ENCODE results near the gene TAF4B. TPM values are rescaled to one million over a fixed set of nuclear protein-coding genes. Genes with fewer than 3 reads are reported as not detected.
"Not testable (repeated sequence)": the region's sequence is repeated elsewhere in the genome, so short reads cannot be mapped to it uniquely, and the experiment has no call there.

TAF4B gene
- total and polyA plus RNA-seq, 3 experiments from 2014 or later, result 4.3 to 19.5 (median 18.7) TPM

DNA sequence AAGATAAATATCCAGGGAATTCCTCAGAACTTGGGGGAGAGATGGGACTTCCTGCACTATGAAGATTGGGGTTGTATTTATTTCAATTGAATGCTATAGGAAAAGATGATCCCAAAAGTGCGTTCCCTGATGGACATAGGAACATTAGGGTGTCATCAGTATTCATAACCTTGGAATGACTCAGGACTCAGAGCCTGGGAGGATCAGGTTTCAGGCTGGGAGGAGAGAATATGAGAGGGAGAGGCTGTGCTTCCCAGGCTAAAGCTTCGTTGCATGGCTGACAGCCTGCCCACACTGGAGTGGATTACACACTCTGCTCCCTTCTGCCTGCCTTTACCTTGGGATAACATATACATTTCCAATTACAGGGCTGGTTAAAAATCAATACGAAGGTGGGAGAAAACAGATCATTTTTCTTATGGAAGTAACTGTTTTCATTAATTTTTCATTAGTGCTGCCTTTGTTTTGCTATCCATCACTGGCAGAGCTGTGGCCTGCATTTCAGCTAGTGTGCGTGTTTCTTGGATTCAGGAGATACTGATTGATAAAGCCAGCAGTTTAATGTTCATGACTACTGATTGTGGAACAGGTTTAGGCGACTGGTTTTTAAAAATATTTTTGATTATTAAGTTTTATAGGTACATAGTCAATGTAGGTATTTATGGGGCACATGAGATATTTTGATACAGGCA is 203.4 kb downstream of the TAF4B start:
- Histone ChIP-seq H3K9me3 (ENCODE audit: low read length) (no peaks in the 10 kb centered on the region), H3K36me3 (ENCODE audit: insufficient read depth, low read length) (no peaks in the 10 kb centered on the region), H3K4me1 (ENCODE audit: insufficient read depth, low read length) (no peaks in the 10 kb centered on the region), H3K4me3 (ENCODE audit: low read length) (no peak overlapping the region), H3K27me3 (ENCODE audit: insufficient read depth, low read length, poor library complexity, severe bottlenecking) (no peaks in the 10 kb centered on the region), H3K27ac (ENCODE audit: low read depth, low read length) (no peak overlapping the region)
- ChIA-PET POLR2A (no interaction called here), CTCF (no interaction called here)
- H3K27me3 Mint-ChIP-seq, result peaks cover 0 to 2% of the 10 kb centered on the region in 2 donors
- peaks cover 0 to 3% (median 2%) of the 10 kb centered on the region in 3 donors for H3K4me1 Mint-ChIP-seq
- peaks cover 0 to 1% (median 0%) of the 10 kb centered on the region in 3 donors for H3K36me3 Mint-ChIP-seq
- DNase-seq, result no peak
- H3K27ac Mint-ChIP-seq, result no peak overlapping the region
- H3K9me3 Mint-ChIP-seq, result peaks cover 0 to 2% (median 0%) of the 10 kb centered on the region in 5 donors
- no peak overlapping the region for H3K4me3 Mint-ChIP-seq

DNA sequence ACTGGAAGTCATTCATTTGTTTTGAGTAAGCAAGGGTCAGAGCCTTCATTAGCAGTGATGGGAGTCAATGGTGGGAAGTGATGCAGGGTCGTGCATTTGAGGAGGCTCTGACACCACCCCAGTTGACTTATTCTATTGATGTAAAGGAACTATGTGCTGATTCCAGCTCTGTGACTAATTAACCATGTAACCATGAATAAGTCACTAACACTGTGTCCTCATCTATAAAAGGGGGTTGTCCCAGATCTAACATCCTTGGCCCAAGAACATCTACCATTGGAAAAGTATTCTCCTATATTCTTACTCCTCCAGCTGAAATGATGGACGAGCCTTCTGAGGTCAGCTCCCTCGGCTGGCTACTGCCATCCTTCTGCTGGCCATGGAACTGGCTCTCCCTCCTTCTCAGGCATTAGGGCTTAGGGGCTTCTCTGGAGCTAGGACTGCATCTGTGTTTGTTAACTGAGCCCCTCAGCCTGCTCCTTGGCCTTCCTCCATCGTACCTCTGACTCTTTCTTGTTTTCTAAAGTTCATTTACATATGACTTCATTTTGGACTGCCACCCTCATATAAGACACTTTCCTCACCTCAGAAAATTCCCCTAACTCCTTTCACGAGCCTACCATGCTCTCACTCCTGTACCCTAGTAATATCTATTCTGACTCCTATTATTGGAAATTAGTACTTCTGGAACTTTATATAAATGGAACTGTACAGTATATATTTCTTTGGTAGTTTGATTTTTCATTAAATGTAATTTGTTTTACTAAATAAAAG is 206.6 kb downstream of the TAF4B start:
- ChIA-PET CTCF (no interaction called here), POLR2A (no interaction called here)
- Histone ChIP-seq H3K9me3 (ENCODE audit: low read length) (no peaks in the 10 kb centered on the region), H3K27ac (ENCODE audit: low read depth, low read length) (no peak overlapping the region), H3K36me3 (ENCODE audit: insufficient read depth, low read length) (no peaks in the 10 kb centered on the region), H3K4me3 (ENCODE audit: low read length) (no peak overlapping the region), H3K4me1 (ENCODE audit: insufficient read depth, low read length) (no peaks in the 10 kb centered on the region), H3K27me3 (ENCODE audit: insufficient read depth, low read length, poor library complexity, severe bottlenecking) (no peaks in the 10 kb centered on the region)
- peaks cover 0 to 2% (median 0%) of the 10 kb centered on the region in 5 donors for H3K9me3 Mint-ChIP-seq
- DNase-seq, result no peak
- no peaks in the 10 kb centered on the region for H3K4me1 Mint-ChIP-seq
- H3K36me3 Mint-ChIP-seq, result peaks cover 0 to 3% (median 0%) of the 10 kb centered on the region in 3 donors
- no peak overlapping the region for H3K4me3 Mint-ChIP-seq
- peaks cover 10 to 15% of the 10 kb centered on the region in 2 donors for H3K27me3 Mint-ChIP-seq
- no peak overlapping the region for H3K27ac Mint-ChIP-seq

DNA sequence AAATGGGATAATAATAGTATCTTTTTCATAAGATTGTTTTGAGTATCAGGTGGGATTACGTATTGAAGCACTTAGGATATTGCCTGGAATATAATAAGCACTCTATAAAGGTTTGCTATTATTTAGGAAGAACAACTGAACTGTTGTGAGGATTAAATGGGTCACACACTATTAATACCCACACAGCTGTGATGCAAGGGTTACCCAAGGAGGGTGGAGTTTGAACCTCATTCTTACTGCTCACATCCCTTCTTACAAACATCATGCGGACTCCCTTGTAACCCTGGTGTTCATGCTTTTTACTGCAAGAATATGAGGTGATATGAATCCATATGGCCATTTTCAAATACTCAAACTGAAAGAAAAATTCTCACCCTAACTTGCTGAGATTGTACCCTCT is 208.6 kb downstream of the TAF4B start:
- no peaks in the 10 kb centered on the region for H3K9me3 ChIP-seq (ENCODE audit: low read length)
- no peaks in the 10 kb centered on the region for H3K4me1 Mint-ChIP-seq
- H3K27ac Mint-ChIP-seq, result no peak overlapping the region
- POLR2A ChIA-PET, result no interaction called here
- DNase-seq, result no peak
- H3K4me3 ChIP-seq (ENCODE audit: low read length), result no peak overlapping the region
- CTCF ChIA-PET, result no interaction called here
- peaks cover 0 to 3% (median 0%) of the 10 kb centered on the region in 3 donors for H3K36me3 Mint-ChIP-seq
- peaks cover 10 to 28% of the 10 kb centered on the region in 2 donors for H3K27me3 Mint-ChIP-seq
- H3K27ac ChIP-seq (ENCODE audit: low read depth, low read length), result no peak overlapping the region
- H3K4me3 Mint-ChIP-seq, result no peak overlapping the region
- no peaks in the 10 kb centered on the region for H3K27me3 ChIP-seq (ENCODE audit: insufficient read depth, low read length, poor library complexity, severe bottlenecking)
- H3K9me3 Mint-ChIP-seq, result peaks cover 0 to 2% (median 0%) of the 10 kb centered on the region in 5 donors
- H3K36me3 ChIP-seq (ENCODE audit: insufficient read depth, low read length), result no peaks in the 10 kb centered on the region
- no peaks in the 10 kb centered on the region for H3K4me1 ChIP-seq (ENCODE audit: insufficient read depth, low read length)

DNA sequence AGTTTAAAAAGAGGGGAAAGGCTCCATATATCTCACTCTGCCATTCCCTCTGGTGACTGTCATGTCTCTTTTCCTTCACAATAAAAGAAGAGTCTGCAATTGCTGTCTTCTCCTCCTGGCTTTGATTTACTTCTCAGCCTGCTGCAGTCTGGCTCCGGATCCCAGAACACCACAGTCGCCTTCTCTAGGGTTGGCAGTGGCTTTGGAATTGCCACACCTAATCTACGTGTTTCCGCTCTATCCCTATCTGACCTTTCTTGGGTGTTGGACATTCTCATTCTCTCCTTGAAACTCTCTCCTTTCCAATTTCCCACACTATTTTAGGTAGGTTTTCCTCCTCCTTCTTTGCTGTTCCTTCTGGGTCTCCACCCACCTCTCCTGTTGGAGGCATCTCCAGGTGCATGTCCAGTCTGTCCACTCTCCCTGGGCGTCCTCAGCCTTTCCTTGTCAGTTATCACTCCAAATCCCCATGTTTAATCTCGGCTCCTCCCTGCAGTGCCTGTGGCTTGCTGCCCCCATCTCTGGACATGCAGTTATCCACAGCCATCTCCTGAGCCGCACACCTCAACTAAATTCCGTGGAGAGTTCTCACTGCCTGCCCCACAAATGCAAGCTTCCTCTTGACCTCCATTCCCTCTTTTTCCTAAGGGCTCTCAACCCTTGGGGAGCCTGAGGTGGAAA is 209.3 kb downstream of the TAF4B start:
- POLR2A ChIA-PET, result no interaction called here
- peaks cover 10 to 28% of the 10 kb centered on the region in 2 donors for H3K27me3 Mint-ChIP-seq

DNA sequence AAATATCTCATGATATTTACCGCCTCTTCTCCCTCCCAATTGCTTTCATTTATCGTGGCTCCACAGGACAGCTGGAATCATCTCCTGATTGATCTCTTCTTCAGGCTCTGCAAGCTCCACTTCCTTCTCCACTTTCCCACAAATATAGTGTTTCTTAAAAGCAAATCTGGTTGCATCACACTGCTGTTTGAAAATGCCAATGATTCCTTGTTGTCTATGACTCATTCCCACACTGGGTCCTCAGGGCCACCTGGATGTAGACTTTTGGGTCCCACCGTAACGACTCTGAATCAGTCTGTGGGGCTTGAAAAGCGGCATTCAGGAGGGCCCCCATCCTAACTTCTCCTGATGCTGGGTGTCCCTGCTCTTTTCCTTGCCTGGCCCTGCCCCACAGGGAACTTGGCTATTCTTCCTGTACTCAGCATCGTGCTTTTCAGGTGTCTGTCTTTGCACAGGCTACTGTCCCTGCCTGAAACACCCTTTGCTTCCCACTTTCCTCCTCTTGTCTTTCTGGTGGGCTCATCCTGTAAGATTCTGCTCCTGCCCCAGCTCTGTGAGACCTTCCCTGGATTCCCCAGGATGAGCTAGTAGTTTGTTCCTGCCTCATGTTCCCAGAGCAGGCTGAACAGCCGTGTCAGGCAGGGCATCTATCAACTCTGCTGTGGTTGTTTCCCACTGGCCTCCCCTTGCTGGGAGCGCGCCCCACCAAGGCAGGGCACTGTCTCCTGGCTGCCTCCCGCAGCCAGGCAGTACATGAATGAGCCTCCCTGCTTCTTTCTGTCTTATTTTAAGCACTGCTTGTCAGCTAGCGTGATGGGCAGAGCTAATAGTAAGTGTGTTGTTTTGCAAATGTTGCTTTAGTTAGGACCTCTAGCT is 210.2 kb downstream of the TAF4B start:
- DNase-seq, result no peak
- Histone ChIP-seq H3K9me3 (ENCODE audit: low read length) (no peaks in the 10 kb centered on the region), H3K4me1 (ENCODE audit: insufficient read depth, low read length) (no peaks in the 10 kb centered on the region), H3K27ac (ENCODE audit: low read depth, low read length) (no peak overlapping the region), H3K4me3 (ENCODE audit: low read length) (no peak overlapping the region), H3K27me3 (ENCODE audit: insufficient read depth, low read length, poor library complexity, severe bottlenecking) (no peaks in the 10 kb centered on the region), H3K36me3 (ENCODE audit: insufficient read depth, low read length) (no peaks in the 10 kb centered on the region)
- Mint-ChIP-seq H3K27ac (no peak overlapping the region), H3K27me3 (peaks cover 10 to 28% of the 10 kb centered on the region in 2 donors), H3K4me1 (no peaks in the 10 kb centered on the region), H3K4me3 (no peak overlapping the region), H3K36me3 (peaks cover 0 to 3% (median 0%) of the 10 kb centered on the region in 3 donors), H3K9me3 (peaks cover 0 to 2% (median 0%) of the 10 kb centered on the region in 5 donors)
- POLR2A ChIA-PET, result no interaction called here
- CTCF ChIA-PET, result no interaction called here

More for the DNA sequence above, 209.3 kb downstream of the TAF4B start:
- no peaks in the 10 kb centered on the region for H3K4me1 ChIP-seq (ENCODE audit: insufficient read depth, low read length)
- Mint-ChIP-seq H3K27ac (no peak overlapping the region), H3K4me1 (no peaks in the 10 kb centered on the region), H3K36me3 (peaks cover 0 to 3% (median 0%) of the 10 kb centered on the region in 3 donors), H3K9me3 (peaks cover 0 to 2% (median 0%) of the 10 kb centered on the region in 5 donors), H3K4me3 (no peak overlapping the region)
- H3K27ac ChIP-seq (ENCODE audit: low read depth, low read length), result no peak overlapping the region
- no peaks in the 10 kb centered on the region for H3K36me3 ChIP-seq (ENCODE audit: insufficient read depth, low read length)
- H3K27me3 ChIP-seq (ENCODE audit: insufficient read depth, low read length, poor library complexity, severe bottlenecking), result no peaks in the 10 kb centered on the region
- H3K9me3 ChIP-seq (ENCODE audit: low read length), result no peaks in the 10 kb centered on the region
- no peak overlapping the region for H3K4me3 ChIP-seq (ENCODE audit: low read length)
- CTCF ChIA-PET, result no interaction called here
- no peak for DNase-seq

DNA sequence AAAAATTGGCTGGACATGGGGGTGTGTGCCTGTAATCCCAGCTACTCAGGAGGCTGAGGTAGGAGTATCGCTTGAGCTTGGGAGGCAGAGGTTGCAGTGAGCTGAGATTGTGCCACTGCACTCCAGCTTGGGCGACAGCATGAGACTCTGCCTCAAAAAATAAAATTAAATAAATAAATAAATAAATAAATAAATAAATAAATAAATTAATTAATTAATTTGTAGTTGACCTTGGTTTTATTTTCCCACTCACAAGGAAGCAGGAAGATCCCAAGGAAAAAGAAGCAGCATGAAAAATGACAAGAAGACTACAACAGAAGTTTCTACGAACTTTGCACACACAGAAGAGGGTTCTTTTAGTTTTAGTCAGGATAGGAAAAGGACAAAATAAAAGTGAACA is 211.4 kb downstream of the TAF4B start:
- H3K27ac Mint-ChIP-seq; H3K27me3 ChIP-seq (ENCODE audit: insufficient read depth, low read length, poor library complexity, severe bottlenecking); DNase-seq; H3K4me3 ChIP-seq (ENCODE audit: low read length); H3K36me3 Mint-ChIP-seq; POLR2A ChIA-PET; CTCF ChIA-PET; H3K4me1 ChIP-seq (ENCODE audit: insufficient read depth, low read length); H3K9me3 Mint-ChIP-seq; H3K36me3 ChIP-seq (ENCODE audit: insufficient read depth, low read length); H3K4me1 Mint-ChIP-seq; H3K4me3 Mint-ChIP-seq; H3K27ac ChIP-seq (ENCODE audit: low read depth, low read length); H3K9me3 ChIP-seq (ENCODE audit: low read length): not testable (repeated sequence)
- H3K27me3 Mint-ChIP-seq, result peaks cover 10 to 28% of the 10 kb centered on the region in 2 donors

DNA sequence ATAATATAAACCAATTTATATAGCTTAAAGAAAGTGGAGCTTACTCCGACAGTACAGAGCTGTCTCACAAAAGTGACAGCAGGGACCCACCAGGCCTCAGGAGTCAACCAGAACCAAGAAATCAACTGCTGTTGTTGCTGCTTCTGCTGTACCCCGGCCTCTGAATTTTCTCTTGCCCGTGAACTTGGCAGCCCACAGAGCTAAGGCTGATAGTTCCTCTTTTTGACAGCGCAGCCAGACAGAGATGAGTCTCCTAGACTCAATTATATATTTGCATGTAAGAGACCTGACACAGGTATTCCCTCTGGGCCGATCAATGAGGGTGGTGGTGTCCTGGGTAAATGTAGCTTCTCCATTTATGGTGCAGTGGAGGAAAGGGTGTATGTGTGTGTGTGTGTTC is 212.7 kb downstream of the TAF4B start:
- H3K36me3 Mint-ChIP-seq, result peaks cover 0 to 3% (median 0%) of the 10 kb centered on the region in 3 donors
- no peak overlapping the region for H3K27ac Mint-ChIP-seq
- no peak overlapping the region for H3K4me3 Mint-ChIP-seq

More for the DNA sequence above, 212.7 kb downstream of the TAF4B start:
- Histone ChIP-seq H3K9me3 (ENCODE audit: low read length) (no peaks in the 10 kb centered on the region), H3K27ac (ENCODE audit: low read depth, low read length) (no peak overlapping the region), H3K27me3 (ENCODE audit: insufficient read depth, low read length, poor library complexity, severe bottlenecking) (no peaks in the 10 kb centered on the region), H3K36me3 (ENCODE audit: insufficient read depth, low read length) (no peaks in the 10 kb centered on the region), H3K4me3 (ENCODE audit: low read length) (no peak overlapping the region), H3K4me1 (ENCODE audit: insufficient read depth, low read length) (no peaks in the 10 kb centered on the region)
- no peak for DNase-seq
- H3K4me1 Mint-ChIP-seq, result no peaks in the 10 kb centered on the region
- POLR2A ChIA-PET, result no interaction called here
- peaks cover 7 to 28% of the 10 kb centered on the region in 2 donors for H3K27me3 Mint-ChIP-seq
- no peaks in the 10 kb centered on the region for H3K9me3 Mint-ChIP-seq
- CTCF ChIA-PET, result no interaction called here

Measured in CD8-positive, alpha-beta memory T cell (primary cell).